OCI-LY7 (cell line): ENCODE data around the gene GRHL1. TPM values are rescaled to one million over a fixed set of nuclear protein-coding genes. Genes with fewer than 3 reads are reported as not detected.

Experiments used
- BruUV-seq: library from RNA; stranded (reverse); fragments of 400-500 nt; replicated peaks from 2 replicates; lab custom pipeline; 2021; lab: Mats Ljungman, UMichigan
- CTCF ChIA-PET: fragments of 300-600 bp; sonication (Branson Sonifier 250); formaldehyde crosslinking; loops from one replicate; lab custom pipeline; 2022; ENCODE audit warnings: antibody characterized with exemption; ENCODE audit not compliant: unreplicated experiment; lab: Charles Lee
- POLR2A ChIA-PET: fragments of 300-600 bp; sonication (Branson Sonifier 250); formaldehyde crosslinking; loops from one replicate; lab custom pipeline; 2022; ENCODE audit warnings: antibody characterized with exemption; lab: Charles Lee
- DNase-seq: peaks from one replicate; pipeline ENCODE4 v3.0.0-alpha.2; 2015; ENCODE audit warnings: low spot score
- H2AFZ ChIP-seq: fragments of 200-600 bp; sonication (generic), shearing (Covaris generic); 2 replicates; pipeline ENCODE4 v1.6.1; 2014; ENCODE audit warnings: mild to moderate bottlenecking, antibody characterized with exemption, low read length, moderate library complexity
- H3K27ac ChIP-seq: fragments of 200-600 bp; sonication (generic); 2 replicates; pipeline ENCODE4 v1.5.1; 2014; ENCODE audit warnings: mixed run types, low read depth, mild to moderate bottlenecking, moderate library complexity, low read length, inconsistent platforms; ENCODE audit not compliant: poor library complexity, severe bottlenecking
- H3K36me3 ChIP-seq: fragments of 200-600 bp; sonication (generic); 2 replicates; pipeline ENCODE4 v1.6.1; 2014; ENCODE audit warnings: mild to moderate bottlenecking, antibody characterized with exemption, low read length, moderate library complexity, mixed read lengths; ENCODE audit not compliant: insufficient read depth
- H3K4me1 ChIP-seq: fragments of 200-600 bp; sonication (generic); 2 replicates; pipeline ENCODE4 v1.5.1; 2014; ENCODE audit warnings: mild to moderate bottlenecking, low read length; ENCODE audit not compliant: insufficient read depth, poor library complexity, severe bottlenecking
- H3K4me2 ChIP-seq: fragments of 200-600 bp; sonication (generic); 2 replicates; pipeline ENCODE4 v1.6.1; 2014; ENCODE audit warnings: mild to moderate bottlenecking, low read length
- H3K4me3 ChIP-seq: fragments of 200-600 bp; sonication (generic); 2 replicates; pipeline ENCODE4 v1.5.1; 2014; ENCODE audit warnings: mild to moderate bottlenecking, low read depth, low read length; ENCODE audit not compliant: poor library complexity, severe bottlenecking
- H3K79me2 ChIP-seq: fragments of 200-600 bp; sonication (generic); 2 replicates; pipeline ENCODE4 v1.6.1; 2016; ENCODE audit warnings: low read depth, mild to moderate bottlenecking, low read length, moderate library complexity, mixed read lengths; ENCODE audit not compliant: insufficient read depth
- H3K9me2 ChIP-seq: fragments of 200-600 bp; sonication (generic); 2 replicates; pipeline ENCODE4 v1.6.1; 2016; ENCODE audit warnings: mild to moderate bottlenecking, low read length, mixed read lengths; ENCODE audit not compliant: insufficient read depth
- H3K9me3 ChIP-seq: fragments of 200-600 bp; sonication (generic); 2 replicates; pipeline ENCODE4 v1.6.1; 2014; ENCODE audit warnings: mild to moderate bottlenecking, mixed run types, low read length, mixed read lengths
- H4K20me1 ChIP-seq: fragments of 200-600 bp; sonication (generic); 2 replicates; pipeline ENCODE4 v1.6.1; 2014; ENCODE audit warnings: mild to moderate bottlenecking, antibody characterized with exemption, low read length, moderate library complexity, mixed read lengths; ENCODE audit not compliant: insufficient read depth
- CTCF ChIP-seq: fragments of 200-600 bp; sonication (generic); conservative IDR thresholded peaks from 2 replicates; pipeline ENCODE4 v1.5.1; 2014; ENCODE audit warnings: mild to moderate bottlenecking, antibody characterized with exemption, low read length, moderate library complexity, mixed read lengths
- EZH2phosphoT487 ChIP-seq: fragments of 200-600 bp; sonication (generic); IDR thresholded peaks from 2 replicates; pipeline ENCODE4 v1.6.1; 2018; ENCODE audit warnings: low read depth, borderline replicate concordance, mild to moderate bottlenecking, mixed run types, antibody characterized with exemption, low read length, moderate library complexity, mixed read lengths
- intact Hi-C: fragments of 100-400 bp; cut with micrococcal nuclease; formaldehyde crosslinking; loops from one replicate; pipeline ENCODE4 v1.10.0; 2022; ENCODE audit not compliant: unreplicated experiment
- total RNA-seq, 2 experiments: library from RNA; depleted of rRNA in 1 of 2; stranded (reverse); fragments of >200 nt in 1 of 2; shearing (Covaris generic) in 1 of 2; gene quantifications; 2 replicates each; pipeline ENCODE4 v1.2.3, GENCODE V29; 2014 to 2022

Gene GRHL1
- total RNA-seq, 2 experiments from 2014 or later: 0.19 to 2.5 TPM

GRCh38 chr2:10016001-10016801, 64.7 kb downstream of the GRHL1 start:
- Histone ChIP-seq H3K4me3 (no peak overlapping the region), H3K36me3 (no peaks in the 10 kb centered on the region), H2AFZ (no peak overlapping the region), H3K79me2 (no peaks in the 10 kb centered on the region), H3K4me1 (no peaks in the 10 kb centered on the region), H3K9me3 (no peaks in the 10 kb centered on the region), H3K4me2 (no peak overlapping the region), H3K27ac (no peak overlapping the region), H4K20me1 (no peaks in the 10 kb centered on the region), H3K9me2 (no peaks in the 10 kb centered on the region)
- no peak for DNase-seq
- no peak for TF ChIP-seq EZH2phosphoT487
- no peak for TF ChIP-seq CTCF
- intact Hi-C loops: no loop called here
- ChIA-PET POLR2A (no interaction called here), CTCF (no interaction called here)
- BruUV-seq: no TSS peak

- H3K79me2 ChIP-seq: no peaks in the 10 kb centered on the region
- no peaks in the 10 kb centered on the region for H3K4me1 ChIP-seq
- no peak overlapping the region for H2AFZ ChIP-seq
- no peaks in the 10 kb centered on the region for H3K36me3 ChIP-seq
- H4K20me1 ChIP-seq: no peaks in the 10 kb centered on the region
- intact Hi-C loops: no loop called here
- H3K27ac ChIP-seq: no peak overlapping the region
- no TSS peak for BruUV-seq
- no peak overlapping the region for H3K4me3 ChIP-seq
- no peaks in the 10 kb centered on the region for H3K9me2 ChIP-seq
- no peak for DNase-seq
- ChIA-PET POLR2A (no interaction called here), CTCF (no interaction called here)
- TF ChIP-seq EZH2phosphoT487 (no peak), CTCF (no peak)
- H3K9me3 ChIP-seq: no peaks in the 10 kb centered on the region
- no peak overlapping the region for H3K4me2 ChIP-seq
Observed at GRCh38 chr2:10016802-10017258, 65.3 kb downstream of the GRHL1 start.

GRCh38 chr2:10017313-10017941, 65.9 kb downstream of the GRHL1 start:
- no TSS peak for BruUV-seq
- Histone ChIP-seq H3K79me2 (no peaks in the 10 kb centered on the region), H4K20me1 (no peaks in the 10 kb centered on the region), H3K9me3 (no peaks in the 10 kb centered on the region), H3K4me3 (no peak overlapping the region), H2AFZ (no peak overlapping the region), H3K4me1 (no peaks in the 10 kb centered on the region), H3K36me3 (no peaks in the 10 kb centered on the region), H3K4me2 (no peak overlapping the region), H3K9me2 (no peaks in the 10 kb centered on the region), H3K27ac (no peak overlapping the region)
- ChIA-PET POLR2A (no interaction called here), CTCF (no interaction called here)
- intact Hi-C loops: no loop called here
- TF ChIP-seq CTCF: no peak
- TF ChIP-seq EZH2phosphoT487: no peak
- DNase-seq: no peak
